SK-N-SH (cell line): ENCODE results near the gene RGPD3. TPM values are rescaled to one million over a fixed set of nuclear protein-coding genes. Genes with fewer than 3 reads are reported as not detected.

ENCODE experiments used
- CTCF ChIA-PET: fragments of 300-600, 350-600 bp; formaldehyde crosslinking; extraction: SDS; loops from one replicate; lab custom pipeline; 2021; lab: Yijun Ruan, JAX
- POLR2A ChIA-PET: fragments of 350-600 bp; sonication (Branson Sonifier 250); formaldehyde crosslinking; extraction: SDS; loops from one replicate; lab custom pipeline; 2020; ENCODE audit warnings: antibody characterized with exemption, inconsistent platforms; lab: Yijun Ruan, JAX
- DNase-seq: peaks from one replicate; pipeline ENCODE4 v3.0.0; 2012
- H2AFZ ChIP-seq: fragments of 200-600 bp; sonication (generic); 2 replicates; pipeline ENCODE4 v1.8.1; 2016; ENCODE audit warnings: antibody characterized with exemption, mild to moderate bottlenecking, low read depth
- H3F3A ChIP-seq: fragments of 200-600 bp; sonication (generic); replicated peaks from 2 replicates; pipeline ENCODE3; 2016; ENCODE audit warnings: antibody characterized with exemption, mild to moderate bottlenecking; ENCODE audit not compliant: insufficient read depth
- H3K27ac ChIP-seq, 2 experiments: fragments of 200-500 bp in 1 of 2; fragments of 200-600 bp in 1 of 2; sonication (Bioruptor generic) in 1 of 2; sonication (generic), shearing (Covaris generic) in 1 of 2; 2 replicates each; pipeline versions ENCODE4 v1.5.1 to v1.6.1; 2014 to 2016; ENCODE audit warnings: low read depth in 2 of 2, inconsistent platforms in 1 of 2, low read length in 1 of 2, mild to moderate bottlenecking in 1 of 2, mixed read lengths in 1 of 2
- H3K27me3 ChIP-seq: fragments of 200-600 bp; sonication (generic), shearing (Covaris generic); 2 replicates; pipeline ENCODE4 v1.6.1; 2016; ENCODE audit warnings: mixed run types; ENCODE audit not compliant: insufficient read depth
- H3K36me3 ChIP-seq, 2 experiments: fragments of 200-500 bp in 1 of 2; fragments of 200-600 bp in 1 of 2; sonication (Bioruptor generic) in 1 of 2; sonication (generic) in 1 of 2; replicated peaks in 1 of 2; 2 replicates each; pipeline versions ENCODE3 to v1.5.1; 2014 to 2016; ENCODE audit warnings: low read length in 1 of 2, mild to moderate bottlenecking in 1 of 2; ENCODE audit not compliant: insufficient read depth in 2 of 2, control insufficient read depth in 1 of 2
- H3K4me1 ChIP-seq, 2 experiments: fragments of 200-500 bp in 1 of 2; fragments of 200-600 bp in 1 of 2; sonication (Bioruptor generic) in 1 of 2; sonication (generic), shearing (Covaris generic) in 1 of 2; 2 replicates each; pipeline versions ENCODE4 v1.5.1 to v1.6.1; 2014 to 2016; ENCODE audit warnings: low read depth in 1 of 2, low read length in 1 of 2, mixed run types in 1 of 2; ENCODE audit not compliant: insufficient read depth in 2 of 2, control insufficient read depth in 1 of 2
- H3K4me2 ChIP-seq: fragments of 200-600 bp; sonication (generic), shearing (Covaris generic); 2 replicates; pipeline ENCODE4 v1.6.1; 2017; ENCODE audit warnings: mixed run types
- H3K4me3 ChIP-seq, 2 experiments: fragments of 200-500 bp in 1 of 2; fragments of 200-600 bp in 1 of 2; sonication (Bioruptor generic) in 1 of 2; sonication (generic), shearing (Covaris generic) in 1 of 2; 2 replicates each; pipeline versions ENCODE4 v1.5.1 to v1.8.1; 2014 to 2016; ENCODE audit warnings: low read depth in 2 of 2, inconsistent platforms in 1 of 2, low read length in 1 of 2, mild to moderate bottlenecking in 1 of 2, mixed read lengths in 1 of 2, moderate library complexity in 1 of 2
- H3K79me2 ChIP-seq: fragments of 200-600 bp; sonication (generic); 2 replicates; pipeline ENCODE4 v1.8.1; 2017; ENCODE audit warnings: mild to moderate bottlenecking; ENCODE audit not compliant: insufficient read depth
- H3K9ac ChIP-seq: fragments of 200-600 bp; sonication (generic); 2 replicates; pipeline ENCODE4 v1.6.1; 2017; ENCODE audit warnings: mixed run types
- H3K9me2 ChIP-seq: fragments of 200-600 bp; sonication (generic); 2 replicates; pipeline ENCODE4 v1.6.1; 2017; ENCODE audit warnings: mixed run types
- H3K9me3 ChIP-seq: fragments of 200-600 bp; sonication (generic); 2 replicates; pipeline ENCODE4 v1.6.1; 2017; ENCODE audit warnings: mixed run types, mild to moderate bottlenecking, moderate library complexity
- H4K20me1 ChIP-seq: fragments of 200-600 bp; sonication (generic); 2 replicates; pipeline ENCODE4 v1.6.1; 2017; ENCODE audit warnings: mild to moderate bottlenecking, mixed run types; ENCODE audit not compliant: insufficient read depth
- CTCF ChIP-seq: fragments of 200-600 bp; sonication (generic); IDR thresholded peaks from 2 replicates; pipeline ENCODE4 v1.6.1; 2017; ENCODE audit warnings: antibody characterized with exemption, mild to moderate bottlenecking, moderate library complexity
- ELF1 ChIP-seq: IDR thresholded peaks from 2 replicates; pipeline ENCODE4 v1.4.0; 2012
- FOSL2 ChIP-seq: IDR thresholded peaks from 2 replicates; pipeline ENCODE4 v1.4.0; 2012; ENCODE audit warnings: low read depth, mild to moderate bottlenecking, moderate library complexity, borderline replicate concordance
- FOXJ3 ChIP-seq: sonication (generic); formaldehyde crosslinking; IDR thresholded peaks from 2 replicates; pipeline ENCODE4 v1.5.1; 2020; ENCODE audit warnings: mild to moderate bottlenecking, missing genetic modification reagents
- GABPA ChIP-seq: IDR thresholded peaks from 2 replicates; pipeline ENCODE4 v1.4.0; 2012; ENCODE audit warnings: low read depth, mild to moderate bottlenecking
- IRF3 ChIP-seq: fragments of 150-350 bp; IDR thresholded peaks from 2 replicates; pipeline ENCODE4 v1.6.1; 2016; ENCODE audit warnings: mild to moderate bottlenecking, low read depth, low read length
- MEF2A ChIP-seq: IDR thresholded peaks from 2 replicates; pipeline ENCODE4 v1.4.0; 2012; ENCODE audit warnings: low read depth, borderline replicate concordance
- NFIC ChIP-seq: IDR thresholded peaks from 2 replicates; pipeline ENCODE4 v1.4.0; 2012; ENCODE audit warnings: borderline replicate concordance
- NRF1 ChIP-seq: IDR thresholded peaks from 2 replicates; pipeline ENCODE4 v1.6.1; 2012; ENCODE audit warnings: low read depth, mild to moderate bottlenecking, low read length
- POLR2AphosphoS5 ChIP-seq: IDR thresholded peaks from 2 replicates; pipeline ENCODE4 v1.6.1; 2012; ENCODE audit warnings: low read depth, low read length
- RCOR1 ChIP-seq: fragments of 150-350 bp; IDR thresholded peaks from 2 replicates; pipeline ENCODE4 v1.6.1; 2017; ENCODE audit warnings: antibody characterized with exemption, low read length
- RFX5 ChIP-seq: IDR thresholded peaks from 2 replicates; pipeline ENCODE4 v1.6.1; 2012; ENCODE audit warnings: mild to moderate bottlenecking, improper control_type of control experiment, low read length
- SMC3 ChIP-seq: IDR thresholded peaks from 2 replicates; pipeline ENCODE4 v1.6.1; 2012; ENCODE audit warnings: low read depth, low read length, improper control_type of control experiment
- TEAD4 ChIP-seq: IDR thresholded peaks from 2 replicates; pipeline ENCODE4 v1.4.0; 2012; ENCODE audit warnings: mild to moderate bottlenecking, borderline replicate concordance; ENCODE audit not compliant: insufficient read depth
- USF1 ChIP-seq: IDR thresholded peaks from 2 replicates; pipeline ENCODE4 v1.4.0; 2012; ENCODE audit warnings: low read depth, borderline replicate concordance
- USF2 ChIP-seq: fragments of 150-350 bp; IDR thresholded peaks from 2 replicates; pipeline ENCODE4 v1.6.1; 2017; ENCODE audit warnings: antibody characterized with exemption, low read length, low read depth, borderline replicate concordance
- WGBS: methylation state at CpG from one replicate; pipeline ENCODE4 v1.1.6; 2017; ENCODE audit warnings: low lambda C conversion rate; 5-methylcytosine and 5-hydroxymethylcytosine counted together
- polyA plus RNA-seq, 3 experiments: library from polyadenylated mRNA; depleted of rRNA; stranded (reverse); fragments of >200 nt; gene quantifications; 2 replicates each; pipeline ENCODE4 v1.2.3, GENCODE V29; 2012

The RGPD3 gene
- polyA plus RNA-seq, 1 of the 3 experiments (the other 2 are of a cell fraction): 0.05 TPM

- no peak overlapping the region for H3K27ac ChIP-seq
- H3K4me3 ChIP-seq: no peak overlapping the region
- no peaks in the 10 kb centered on the region for H3K36me3 ChIP-seq
- H3K9me2 ChIP-seq: no peaks in the 10 kb centered on the region
- 37% methylated on average over 5 of the region's 6 CpGs for WGBS
- no peaks in the 10 kb centered on the region for H3K4me1 ChIP-seq
- TF ChIP-seq NFIC (no peak), POLR2AphosphoS5 (no peak), MEF2A (no peak), FOSL2 (no peak), NRF1 (no peak), USF2 (no peak), SMC3 (no peak), ELF1 (no peak), TEAD4 (no peak), RFX5 (no peak), USF1 (no peak), CTCF (no peak), FOXJ3 (no peak), GABPA (no peak), IRF3 (no peak), RCOR1 (no peak)
- CTCF ChIA-PET: interaction anchor here (0.6 to 1.1 kb wide), 2 partner anchors 9 to 71 kb away, joined by 3 read pairs; no protein-coding TSS in a partner anchor
- H3K9ac ChIP-seq: no peak overlapping the region
- H3K9me3 ChIP-seq: no peaks in the 10 kb centered on the region
- H3K4me2 ChIP-seq: no peak overlapping the region
- no peak overlapping the region for H2AFZ ChIP-seq
- no peak for DNase-seq
- H3K79me2 ChIP-seq: no peaks in the 10 kb centered on the region
- H4K20me1 ChIP-seq: no peaks in the 10 kb centered on the region
- no peaks in the 10 kb centered on the region for H3F3A ChIP-seq
- POLR2A ChIA-PET: no interaction called here
- H3K27me3 ChIP-seq: no peaks in the 10 kb centered on the region
These were observed 109.7 kb downstream of the RGPD3 start for GRCh38 chr2:106358521-106358920.
